Upper lobe of left lung (tissue), 4 donors: Measurements from ENCODE around the gene GPR45.

Source experiments
- EP300 ChIP-seq, 4 donors: sonication (generic); formaldehyde crosslinking; IDR thresholded peaks; one replicate each; pipeline ENCODE4 v1.5.1; 2017; ENCODE audit warnings: antibody characterized with exemption in 4 of 4, control low read depth in 2 of 4
- TF ChIP-seq, protein P1 (sequence below), 6 experiments: fragments of 450-650 bp in 4 of 6; fragments of 200-600 bp in 2 of 6; sonication (generic) in 2 of 6; IDR thresholded peaks; one replicate each; pipeline ENCODE4 v1.5.1; 2016 to 2019; ENCODE audit warnings: antibody characterized with exemption in 6 of 6

DNA sequence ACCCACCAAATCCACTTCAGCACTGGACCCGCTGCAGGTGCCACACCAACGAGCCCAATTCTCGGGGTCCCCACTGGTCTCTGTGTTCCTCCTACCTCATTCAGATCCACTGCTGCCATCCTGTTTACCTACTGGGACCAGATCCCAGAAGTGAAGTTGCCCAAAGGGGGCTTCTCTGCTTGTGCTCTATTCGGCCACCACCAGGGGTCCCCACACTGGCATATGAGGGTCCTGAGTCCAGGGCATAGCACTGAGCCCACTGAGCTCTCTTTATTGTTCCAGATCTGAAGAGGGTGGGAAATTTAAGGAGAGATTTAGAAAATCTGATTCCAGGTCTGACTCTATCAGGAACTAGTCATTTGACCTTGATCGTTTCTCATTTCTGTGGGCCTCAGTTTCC is 2.4 kb downstream of the GPR45 start:
- TF ChIP-seq, protein P1, sequence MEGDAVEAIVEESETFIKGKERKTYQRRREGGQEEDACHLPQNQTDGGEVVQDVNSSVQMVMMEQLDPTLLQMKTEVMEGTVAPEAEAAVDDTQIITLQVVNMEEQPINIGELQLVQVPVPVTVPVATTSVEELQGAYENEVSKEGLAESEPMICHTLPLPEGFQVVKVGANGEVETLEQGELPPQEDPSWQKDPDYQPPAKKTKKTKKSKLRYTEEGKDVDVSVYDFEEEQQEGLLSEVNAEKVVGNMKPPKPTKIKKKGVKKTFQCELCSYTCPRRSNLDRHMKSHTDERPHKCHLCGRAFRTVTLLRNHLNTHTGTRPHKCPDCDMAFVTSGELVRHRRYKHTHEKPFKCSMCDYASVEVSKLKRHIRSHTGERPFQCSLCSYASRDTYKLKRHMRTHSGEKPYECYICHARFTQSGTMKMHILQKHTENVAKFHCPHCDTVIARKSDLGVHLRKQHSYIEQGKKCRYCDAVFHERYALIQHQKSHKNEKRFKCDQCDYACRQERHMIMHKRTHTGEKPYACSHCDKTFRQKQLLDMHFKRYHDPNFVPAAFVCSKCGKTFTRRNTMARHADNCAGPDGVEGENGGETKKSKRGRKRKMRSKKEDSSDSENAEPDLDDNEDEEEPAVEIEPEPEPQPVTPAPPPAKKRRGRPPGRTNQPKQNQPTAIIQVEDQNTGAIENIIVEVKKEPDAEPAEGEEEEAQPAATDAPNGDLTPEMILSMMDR (IDR thresholded peaks at IDR 0.05), result no peak
- no peak for TF ChIP-seq EP300 (IDR thresholded peaks at IDR 0.05)
